ENCODE results near the gene CEACAM1. TPM values are rescaled to one million over a fixed set of nuclear protein-coding genes. Genes with fewer than 3 reads are reported as not detected.

The CEACAM1 gene
- total and polyA plus RNA-seq, 2 of the 13 experiments (the other 11 are each of a cell fraction or from before 2014, with no cell fraction given): 13.5 to 332 TPM

DNA sequence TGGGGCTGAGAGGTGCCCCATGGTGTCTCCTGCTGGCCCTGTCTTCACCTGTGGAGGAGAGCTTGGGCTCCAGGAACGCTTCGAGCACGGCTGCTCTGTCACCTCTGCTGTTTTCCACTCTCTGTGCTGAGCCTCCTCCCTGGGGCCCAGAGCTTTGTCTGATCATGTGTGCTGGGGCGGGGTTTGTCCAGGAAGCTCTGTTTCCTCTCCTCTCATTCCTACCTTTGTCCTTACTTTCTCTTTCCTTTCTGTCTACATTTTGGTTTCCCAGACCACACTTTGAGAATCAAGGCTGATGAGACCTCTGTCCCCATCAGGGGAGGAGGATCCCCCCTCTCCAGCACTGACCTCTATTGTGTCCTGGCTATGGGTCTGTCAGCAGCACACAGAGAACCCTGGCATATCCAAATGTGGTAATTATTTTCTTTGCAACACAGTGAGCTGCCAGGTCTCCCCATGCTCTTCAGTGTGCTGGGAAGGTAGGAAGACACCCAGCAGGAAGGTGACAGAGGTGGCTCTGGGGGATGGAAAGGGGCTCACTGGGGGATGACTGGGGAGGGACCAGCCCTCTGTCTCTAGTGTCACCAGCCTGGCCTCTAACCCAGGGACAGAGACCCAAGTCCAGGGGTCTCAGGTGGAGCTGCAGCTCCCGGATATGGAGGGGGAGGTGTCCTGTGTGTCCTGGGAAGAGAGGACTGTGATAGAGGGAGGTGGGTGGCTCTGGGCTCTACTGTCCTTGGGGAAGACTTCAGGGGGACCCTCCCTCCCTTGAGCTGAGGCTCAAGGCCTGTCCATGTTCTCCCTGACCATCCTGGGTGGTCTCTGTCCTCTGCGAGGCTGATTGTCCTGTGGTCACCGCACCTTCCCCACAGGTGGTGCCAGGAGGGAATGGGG, at the start of gene CEACAM1 (continued):
- TF ChIP-seq, protein P1, sequence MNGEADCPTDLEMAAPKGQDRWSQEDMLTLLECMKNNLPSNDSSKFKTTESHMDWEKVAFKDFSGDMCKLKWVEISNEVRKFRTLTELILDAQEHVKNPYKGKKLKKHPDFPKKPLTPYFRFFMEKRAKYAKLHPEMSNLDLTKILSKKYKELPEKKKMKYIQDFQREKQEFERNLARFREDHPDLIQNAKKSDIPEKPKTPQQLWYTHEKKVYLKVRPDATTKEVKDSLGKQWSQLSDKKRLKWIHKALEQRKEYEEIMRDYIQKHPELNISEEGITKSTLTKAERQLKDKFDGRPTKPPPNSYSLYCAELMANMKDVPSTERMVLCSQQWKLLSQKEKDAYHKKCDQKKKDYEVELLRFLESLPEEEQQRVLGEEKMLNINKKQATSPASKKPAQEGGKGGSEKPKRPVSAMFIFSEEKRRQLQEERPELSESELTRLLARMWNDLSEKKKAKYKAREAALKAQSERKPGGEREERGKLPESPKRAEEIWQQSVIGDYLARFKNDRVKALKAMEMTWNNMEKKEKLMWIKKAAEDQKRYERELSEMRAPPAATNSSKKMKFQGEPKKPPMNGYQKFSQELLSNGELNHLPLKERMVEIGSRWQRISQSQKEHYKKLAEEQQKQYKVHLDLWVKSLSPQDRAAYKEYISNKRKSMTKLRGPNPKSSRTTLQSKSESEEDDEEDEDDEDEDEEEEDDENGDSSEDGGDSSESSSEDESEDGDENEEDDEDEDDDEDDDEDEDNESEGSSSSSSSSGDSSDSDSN (CRISPR knock-in tag; IDR thresholded peaks at IDR 0.05): no peak
- TF ChIP-seq ERF (CRISPR knock-in tag; IDR thresholded peaks at IDR 0.05) (no peak), ZFY (CRISPR knock-in tag; IDR thresholded peaks at IDR 0.05) (peak; percentile 4; the same call in 1 of the 2 replicates), ZNF292 (CRISPR knock-in tag; IDR thresholded peaks at IDR 0.05; ENCODE audit: borderline replicate concordance, low read depth) (peak; percentile 56; the same call in 1 of the 2 replicates), ATF2 (CRISPR knock-in tag; IDR thresholded peaks at IDR 0.05) (0 out of 2 replicates have a peak, but pooled peaks have one; percentile 37), YEATS2 (CRISPR knock-in tag; IDR thresholded peaks at IDR 0.05; ENCODE audit: borderline replicate concordance) (peak; percentile 22; the same call in 1 of the 2 replicates), HNF4G (IDR thresholded peaks at IDR 0.05; ENCODE audit: borderline replicate concordance, low read depth, low read length) (0 out of 2 replicates have a peak, but pooled peaks have one; percentile 47), HNF4G (CRISPR knock-in tag; IDR thresholded peaks at IDR 0.05; ENCODE audit: borderline replicate concordance, low read depth) (no peak), IRF9 (CRISPR knock-in tag; IDR thresholded peaks at IDR 0.05; ENCODE audit: borderline replicate concordance) (0 out of 2 replicates have a peak, but pooled peaks have one; percentile 13), ELF4 (CRISPR knock-in tag; IDR thresholded peaks at IDR 0.05; ENCODE audit: borderline replicate concordance) (no peak), POGZ (CRISPR knock-in tag; IDR thresholded peaks at IDR 0.05) (peak; percentile 49; the same call in 1 of the 2 replicates), SP4 (CRISPR knock-in tag; IDR thresholded peaks at IDR 0.05) (peak; percentile 9; the same call in 1 of the 2 replicates), ZNF770 (CRISPR knock-in tag; IDR thresholded peaks at IDR 0.05) (peak; percentile 8; the same call in 1 of the 2 replicates), ZMYM3 (CRISPR knock-in tag; IDR thresholded peaks at IDR 0.05) (peak; percentile 86)
- TF ChIP-seq, protein P2, sequence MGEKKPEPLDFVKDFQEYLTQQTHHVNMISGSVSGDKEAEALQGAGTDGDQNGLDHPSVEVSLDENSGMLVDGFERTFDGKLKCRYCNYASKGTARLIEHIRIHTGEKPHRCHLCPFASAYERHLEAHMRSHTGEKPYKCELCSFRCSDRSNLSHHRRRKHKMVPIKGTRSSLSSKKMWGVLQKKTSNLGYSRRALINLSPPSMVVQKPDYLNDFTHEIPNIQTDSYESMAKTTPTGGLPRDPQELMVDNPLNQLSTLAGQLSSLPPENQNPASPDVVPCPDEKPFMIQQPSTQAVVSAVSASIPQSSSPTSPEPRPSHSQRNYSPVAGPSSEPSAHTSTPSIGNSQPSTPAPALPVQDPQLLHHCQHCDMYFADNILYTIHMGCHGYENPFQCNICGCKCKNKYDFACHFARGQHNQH (CRISPR knock-in tag; IDR thresholded peaks at IDR 0.05): 0 out of 2 replicates have a peak, but pooled peaks have one; percentile 22

Data from HepG2 (cell line).